Sigmoid colon (tissue), 7 donors: ENCODE results near the gene CEACAM21. TPM values are rescaled to one million over a fixed set of nuclear protein-coding genes. Genes with fewer than 3 reads are reported as not detected.

Experiments
- DNase-seq: peaks from one replicate; pipeline ENCODE4 v3.0.0-alpha.2; 2019
- H3K27ac ChIP-seq, 4 donors: fragments of 200-600 bp; sonication (generic); one replicate each; pipeline ENCODE4 v1.5.1; 2016 to 2019; ENCODE audit warnings: mild to moderate bottlenecking in 1 of 4
- H3K27me3 ChIP-seq, 3 donors: fragments of 200-600 bp; sonication (generic); one replicate each; pipeline ENCODE4 v1.5.1; 2019; ENCODE audit warnings: mild to moderate bottlenecking in 1 of 3
- H3K36me3 ChIP-seq, 4 donors: fragments of 200-600 bp; sonication (generic); one replicate each; pipeline ENCODE4 v1.5.1; 2016 to 2019
- H3K4me1 ChIP-seq, 4 donors: fragments of 200-600 bp; sonication (generic); one replicate each; pipeline ENCODE4 v1.5.1; 2017 to 2019
- H3K4me3 ChIP-seq, 4 donors: fragments of 200-600 bp; sonication (generic); one replicate each; pipeline ENCODE4 v1.5.1; 2017 to 2019; ENCODE audit warnings: mild to moderate bottlenecking in 2 of 4, moderate library complexity in 1 of 4
- H3K9me3 ChIP-seq, 4 donors: fragments of 200-600 bp in 3 of 4; sonication (generic) in 3 of 4; one replicate each; pipeline versions ENCODE4 v1.5.1 to v1.6.1; 2013 to 2019
- POLR2A ChIP-seq, 2 donors: fragments of 450-650 bp; IDR thresholded peaks; one replicate each; pipeline ENCODE4 v1.6.1; 2016; ENCODE audit warnings: antibody characterized with exemption in 2 of 2, mild to moderate bottlenecking in 2 of 2, moderate library complexity in 2 of 2
- POLR2AphosphoS5 ChIP-seq, 4 donors: sonication (generic); formaldehyde crosslinking; IDR thresholded peaks; one replicate each; pipeline ENCODE4 v1.6.1; 2017; ENCODE audit warnings: antibody characterized with exemption in 4 of 4
- WGBS, 2 donors: extraction: QIAGEN DNeasy Blood & Tissue Kit; methylation state at CpG; one replicate each; pipeline ENCODE4 v1.1.7; 2013; 5-methylcytosine and 5-hydroxymethylcytosine counted together
- intact Hi-C: fragments of 100-400 bp; cut with DNase I; formaldehyde crosslinking; loops from one replicate; pipeline ENCODE4 v1.15.1; 2023
- polyA plus RNA-seq, 3 donors: library from polyadenylated mRNA; stranded (reverse); fragments of 200-250 nt; gene quantifications; one replicate each; pipeline ENCODE4 v1.2.3, GENCODE V29; 2013
- total RNA-seq, 4 donors: library from RNA; depleted of rRNA; stranded (reverse); fragments of >200 nt; gene quantifications; one replicate each; pipeline ENCODE4 v1.1.0, GENCODE V29; 2016
- TF ChIP-seq, protein P1 (sequence below), 4 experiments: fragments of 450-650 bp in 3 of 4; fragments of 200-600 bp in 1 of 4; IDR thresholded peaks; one replicate each; pipeline ENCODE4 v1.5.1; 2016 to 2019; ENCODE audit warnings: antibody characterized with exemption in 4 of 4, mild to moderate bottlenecking in 3 of 4, moderate library complexity in 2 of 4
- donor health status: healthy with polysubstance abuse.
- donor health status: Bipolar disorder and iron deficiency.
- donor health status: healthy.

CEACAM21 gene
- total and polyA plus RNA-seq, 7 donors, result 1.5 to 11.9 (median 3.2) TPM; not detected in 3

DNA sequence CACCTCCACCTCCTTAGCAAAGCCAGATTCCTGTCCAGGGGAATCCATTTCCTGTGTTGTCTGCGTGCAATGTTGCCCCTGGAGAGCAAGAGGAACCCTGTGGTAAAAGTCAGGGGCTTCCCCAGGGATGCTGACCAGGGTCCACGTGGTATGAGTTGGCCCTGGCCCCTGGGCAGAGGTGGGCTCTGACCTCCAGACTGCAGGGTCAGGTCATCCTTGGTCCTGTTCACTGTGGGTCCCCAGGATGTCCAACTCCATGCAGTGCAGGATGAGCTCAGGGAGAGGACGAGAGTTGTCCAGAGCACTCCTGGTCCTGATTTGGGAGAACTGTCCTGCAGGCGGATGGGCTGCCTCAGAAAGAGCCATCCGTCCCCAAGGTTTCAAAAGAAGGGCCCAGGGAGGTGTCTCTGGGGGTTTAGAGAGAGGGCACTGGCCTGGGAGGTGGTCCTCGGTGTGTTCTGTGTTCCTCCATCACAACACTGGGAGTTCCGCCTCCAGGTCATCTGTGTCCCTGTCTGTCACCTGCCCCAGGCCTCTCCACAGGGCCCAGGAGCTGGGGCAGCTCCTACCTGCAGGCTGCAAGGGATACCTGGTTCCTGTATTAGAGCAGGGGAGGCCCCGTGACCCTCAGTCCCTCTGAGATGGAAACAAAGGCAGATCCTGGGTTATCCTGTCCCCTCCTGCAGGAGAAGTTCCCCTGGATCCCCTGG is 52.2 kb downstream of the CEACAM21 start:
- Histone ChIP-seq H3K4me1 (peaks cover 0 to 2% (median 0%) of the 10 kb centered on the region in 4 donors), H3K9me3 (peaks cover 0 to 5% (median under 1%) of the 10 kb centered on the region in 4 donors), H3K27me3 (peaks cover 0 to 24% (median 0%) of the 10 kb centered on the region in 3 donors), H3K27ac (no peak overlapping the region), H3K36me3 (no peaks in the 10 kb centered on the region), H3K4me3 (no peak overlapping the region)
- intact Hi-C loops, result no loop called here
- TF ChIP-seq POLR2AphosphoS5 (IDR thresholded peaks at IDR 0.05) (no peak), POLR2A (IDR thresholded peaks at IDR 0.05) (no peak)
- TF ChIP-seq, protein P1, sequence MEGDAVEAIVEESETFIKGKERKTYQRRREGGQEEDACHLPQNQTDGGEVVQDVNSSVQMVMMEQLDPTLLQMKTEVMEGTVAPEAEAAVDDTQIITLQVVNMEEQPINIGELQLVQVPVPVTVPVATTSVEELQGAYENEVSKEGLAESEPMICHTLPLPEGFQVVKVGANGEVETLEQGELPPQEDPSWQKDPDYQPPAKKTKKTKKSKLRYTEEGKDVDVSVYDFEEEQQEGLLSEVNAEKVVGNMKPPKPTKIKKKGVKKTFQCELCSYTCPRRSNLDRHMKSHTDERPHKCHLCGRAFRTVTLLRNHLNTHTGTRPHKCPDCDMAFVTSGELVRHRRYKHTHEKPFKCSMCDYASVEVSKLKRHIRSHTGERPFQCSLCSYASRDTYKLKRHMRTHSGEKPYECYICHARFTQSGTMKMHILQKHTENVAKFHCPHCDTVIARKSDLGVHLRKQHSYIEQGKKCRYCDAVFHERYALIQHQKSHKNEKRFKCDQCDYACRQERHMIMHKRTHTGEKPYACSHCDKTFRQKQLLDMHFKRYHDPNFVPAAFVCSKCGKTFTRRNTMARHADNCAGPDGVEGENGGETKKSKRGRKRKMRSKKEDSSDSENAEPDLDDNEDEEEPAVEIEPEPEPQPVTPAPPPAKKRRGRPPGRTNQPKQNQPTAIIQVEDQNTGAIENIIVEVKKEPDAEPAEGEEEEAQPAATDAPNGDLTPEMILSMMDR (IDR thresholded peaks at IDR 0.05), result no peak
- WGBS, 2 donors, result 65 to 75% methylated on average over 8 of the region's 8 CpGs
- DNase-seq, result no peak

Other genes starting within 250 kb of the CEACAM21 start
- 10 to 100 TPM; 16.4 to 27.1 (median 18.1) TPM for gene TGFB1, start 222.2 kb upstream of the CEACAM21 start, total RNA-seq
- gene TGFB1, start 222.2 kb upstream of the CEACAM21 start, polyA plus RNA-seq, result 10 to 100 TPM in 1 of 3 donors, 1 to 10 TPM in 2; 6.5 to 25.0 (median 7.2) TPM
- 10 to 100 TPM in 3 of 4 donors, 1 to 10 TPM in 1; 7.5 to 14.5 (median 13.6) TPM for gene B9D2, start 212.0 kb upstream of the CEACAM21 start, total RNA-seq
- 10 to 100 TPM in 1 of 3 donors, 1 to 10 TPM in 2; 7.2 to 10.1 (median 8.4) TPM for gene B9D2, start 212.0 kb upstream of the CEACAM21 start, polyA plus RNA-seq
- gene TMEM91, start 199.6 kb upstream of the CEACAM21 start, total RNA-seq, result 10 to 100 TPM; 13.6 to 47.1 (median 22.6) TPM
- gene TMEM91, start 199.6 kb upstream of the CEACAM21 start, polyA plus RNA-seq, result 1 to 10 TPM in 2 of 3 donors, under 1 TPM in 1; 0.46 to 9.6 (median 5.8) TPM
- gene EXOSC5, start 178.8 kb upstream of the CEACAM21 start, total RNA-seq, result 10 to 100 TPM in 3 of 4 donors, 1 to 10 TPM in 1; 6.6 to 21.4 (median 14.4) TPM
- gene EXOSC5, start 178.8 kb upstream of the CEACAM21 start, polyA plus RNA-seq, result 10 to 100 TPM; 11.6 to 32.7 (median 15.6) TPM
- 10 to 100 TPM; 29.6 to 35.7 (median 33.6) TPM for gene BCKDHA, start 178.3 kb upstream of the CEACAM21 start, total RNA-seq
- 10 to 100 TPM; 19.0 to 32.9 (median 31.2) TPM for gene BCKDHA, start 178.3 kb upstream of the CEACAM21 start, polyA plus RNA-seq
- gene B3GNT8, start 148.8 kb upstream of the CEACAM21 start, total RNA-seq, result 1 to 10 TPM; 2.8 to 8.0 (median 5.0) TPM
- 10 to 100 TPM; 16.8 to 49.2 (median 28.8) TPM for gene B3GNT8, start 148.8 kb upstream of the CEACAM21 start, polyA plus RNA-seq
- 10 to 100 TPM; 33.9 to 46.3 (median 41.0) TPM for gene DMAC2, start 136.3 kb upstream of the CEACAM21 start, total RNA-seq
- 10 to 100 TPM; 40.8 to 58.0 (median 45.7) TPM for gene DMAC2, start 136.3 kb upstream of the CEACAM21 start, polyA plus RNA-seq
- gene ERICH4, start 133.0 kb upstream of the CEACAM21 start, total RNA-seq, result not detected
- not detected for gene ERICH4, start 133.0 kb upstream of the CEACAM21 start, polyA plus RNA-seq
- 1 to 10 TPM in 2 of 4 donors, not detected in 2; 1.9 to 3.6 TPM for gene CEACAM4, start 50.9 kb downstream of the CEACAM21 start, total RNA-seq
- 1 to 10 TPM in 1 of 3 donors, not detected in 2; 1.6 TPM for gene CEACAM4, start 50.9 kb downstream of the CEACAM21 start, polyA plus RNA-seq
- gene CEACAM7, start 112.1 kb downstream of the CEACAM21 start, total RNA-seq, result 1 to 10 TPM in 2 of 4 donors, under 1 TPM in 1, not detected in 1; 0.49 to 1.4 (median 1.1) TPM
- 1,000 to 10,000 TPM in 1 of 3 donors, 100 to 1,000 TPM in 2; 282 to 1,079 (median 306) TPM for gene CEACAM7, start 112.1 kb downstream of the CEACAM21 start, polyA plus RNA-seq
- gene CEACAM5, start 132.5 kb downstream of the CEACAM21 start, total RNA-seq, result 1 to 10 TPM in 1 of 4 donors, under 1 TPM in 2, not detected in 1; 0.16 to 3.2 (median 0.83) TPM
- 1,000 to 10,000 TPM in 1 of 3 donors, 100 to 1,000 TPM in 2; 172 to 1,632 (median 365) TPM for gene CEACAM5, start 132.5 kb downstream of the CEACAM21 start, polyA plus RNA-seq
- gene CEACAM6, start 179.4 kb downstream of the CEACAM21 start, total RNA-seq, result under 1 TPM in 3 of 4 donors, not detected in 1; 0.27 to 0.71 (median 0.28) TPM
- gene CEACAM6, start 179.4 kb downstream of the CEACAM21 start, polyA plus RNA-seq, result 100 to 1,000 TPM in 2 of 3 donors, 10 to 100 TPM in 1; 35.4 to 516 (median 161) TPM
- not detected for gene CEACAM3, start 220.4 kb downstream of the CEACAM21 start, total RNA-seq
- 1 to 10 TPM in 1 of 3 donors, not detected in 2; 2.3 TPM for gene CEACAM3, start 220.4 kb downstream of the CEACAM21 start, polyA plus RNA-seq